Progenitor cell of endocrine pancreas (in vitro differentiated cells): ENCODE data around the gene PYGB. TPM values are rescaled to one million over a fixed set of nuclear protein-coding genes. Genes with fewer than 3 reads are reported as not detected.

Experiments
- DNase-seq: peaks from one replicate; pipeline ENCODE4 v3.0.0; 2021; ENCODE audit warnings: low spot score; ENCODE audit not compliant: unreplicated experiment
- H3K27ac Mint-ChIP-seq: 2 replicates; pipeline ENCODE4 v1.8.0; 2021; ENCODE audit warnings: mild to moderate bottlenecking, moderate library complexity, mixed read lengths
- H3K27me3 Mint-ChIP-seq: 2 replicates; pipeline ENCODE4 v1.8.0; 2021; ENCODE audit warnings: mixed read lengths
- H3K36me3 Mint-ChIP-seq: 2 replicates; pipeline ENCODE4 v1.8.0; 2022; ENCODE audit warnings: mixed read lengths; ENCODE audit not compliant: insufficient read depth
- H3K4me1 Mint-ChIP-seq: 2 replicates; pipeline ENCODE4 v1.8.0; 2021; ENCODE audit warnings: low read depth, mixed read lengths
- H3K4me3 Mint-ChIP-seq: 2 replicates; pipeline ENCODE4 v1.8.0; 2021; ENCODE audit warnings: low read depth, mild to moderate bottlenecking, moderate library complexity, mixed read lengths
- H3K9me3 Mint-ChIP-seq: 2 replicates; pipeline ENCODE4 v1.8.0; 2021; ENCODE audit warnings: low read depth, mixed read lengths
- total RNA-seq: library from RNA; stranded (reverse); gene quantifications from 2 replicates; pipeline ENCODE4 v1.2.1, GENCODE V29; 2021
- TF ChIP-seq, protein P1 (sequence below): fragments of 200-600 bp; sonication (generic); IDR thresholded peaks from one replicate; pipeline ENCODE4 v1.5.0; 2021; ENCODE audit warnings: antibody characterized with exemption, mild to moderate bottlenecking; ENCODE audit not compliant: unreplicated experiment

Gene PYGB
- total RNA-seq, 1 donor from 2014 or later, result 54.4 TPM

GRCh38 chr20:25203871-25204320 lies 44.0 kb upstream of the PYGB start:
- Mint-ChIP-seq H3K4me3 (no peak overlapping the region), H3K9me3 (no peaks in the 10 kb centered on the region), H3K4me1 (peaks cover 10% of the 10 kb centered on the region), H3K36me3 (peaks cover 1% of the 10 kb centered on the region), H3K27me3 (no peaks in the 10 kb centered on the region), H3K27ac (no peak overlapping the region)
- no peak for DNase-seq
- TF ChIP-seq, protein P1, sequence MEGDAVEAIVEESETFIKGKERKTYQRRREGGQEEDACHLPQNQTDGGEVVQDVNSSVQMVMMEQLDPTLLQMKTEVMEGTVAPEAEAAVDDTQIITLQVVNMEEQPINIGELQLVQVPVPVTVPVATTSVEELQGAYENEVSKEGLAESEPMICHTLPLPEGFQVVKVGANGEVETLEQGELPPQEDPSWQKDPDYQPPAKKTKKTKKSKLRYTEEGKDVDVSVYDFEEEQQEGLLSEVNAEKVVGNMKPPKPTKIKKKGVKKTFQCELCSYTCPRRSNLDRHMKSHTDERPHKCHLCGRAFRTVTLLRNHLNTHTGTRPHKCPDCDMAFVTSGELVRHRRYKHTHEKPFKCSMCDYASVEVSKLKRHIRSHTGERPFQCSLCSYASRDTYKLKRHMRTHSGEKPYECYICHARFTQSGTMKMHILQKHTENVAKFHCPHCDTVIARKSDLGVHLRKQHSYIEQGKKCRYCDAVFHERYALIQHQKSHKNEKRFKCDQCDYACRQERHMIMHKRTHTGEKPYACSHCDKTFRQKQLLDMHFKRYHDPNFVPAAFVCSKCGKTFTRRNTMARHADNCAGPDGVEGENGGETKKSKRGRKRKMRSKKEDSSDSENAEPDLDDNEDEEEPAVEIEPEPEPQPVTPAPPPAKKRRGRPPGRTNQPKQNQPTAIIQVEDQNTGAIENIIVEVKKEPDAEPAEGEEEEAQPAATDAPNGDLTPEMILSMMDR, result no peak

GRCh38 chr20:25204550-25205276 lies 43.2 kb upstream of the PYGB start:
- no peak overlapping the region for H3K4me3 Mint-ChIP-seq
- no peaks in the 10 kb centered on the region for H3K27me3 Mint-ChIP-seq
- TF ChIP-seq, protein P1, result no peak
- DNase-seq, result no peak
- H3K9me3 Mint-ChIP-seq, result no peaks in the 10 kb centered on the region
- H3K36me3 Mint-ChIP-seq, result peaks cover 2% of the 10 kb centered on the region
- H3K27ac Mint-ChIP-seq, result no peak overlapping the region
- H3K4me1 Mint-ChIP-seq, result peaks cover 10% of the 10 kb centered on the region

DNA sequence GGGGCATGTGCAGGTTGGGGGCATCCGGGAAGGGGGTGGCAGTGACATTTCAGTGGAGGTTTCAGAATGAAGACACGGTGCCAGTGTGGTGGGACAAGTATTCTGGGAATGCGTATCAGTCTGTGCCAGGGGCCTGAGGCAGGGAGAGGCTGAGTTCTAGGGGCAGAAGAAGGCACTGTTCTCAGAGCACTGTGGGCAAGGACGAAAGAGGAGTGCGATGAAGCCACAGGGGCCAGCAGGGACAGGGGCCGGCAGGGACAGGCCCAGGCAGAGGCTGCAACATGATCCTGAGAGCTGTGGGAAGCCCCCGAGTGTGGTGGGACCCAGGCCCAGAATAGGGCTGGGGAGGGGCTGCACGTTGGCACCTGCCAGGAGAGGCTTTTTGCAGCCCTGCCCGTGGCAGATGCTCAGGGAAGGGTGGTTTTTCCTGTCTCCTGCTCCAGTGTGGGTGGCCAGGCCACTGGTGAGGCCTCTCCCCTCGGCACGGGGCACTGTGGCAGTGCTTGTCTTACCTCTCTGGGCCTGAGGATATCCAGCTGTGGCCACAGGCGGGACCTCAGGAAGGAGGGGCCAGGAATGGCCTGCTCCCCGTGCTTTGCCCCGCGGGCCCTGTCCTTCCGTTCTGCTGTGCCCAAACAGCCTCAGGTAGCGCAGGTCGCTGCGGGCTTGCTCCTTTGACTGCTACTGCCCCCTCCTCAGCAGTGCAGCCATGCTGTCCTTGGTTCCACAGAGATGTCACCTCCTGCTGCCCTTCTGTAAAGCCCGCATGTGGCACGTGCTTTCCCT lies 42.4 kb upstream of the PYGB start:
- Mint-ChIP-seq H3K27ac (no peak overlapping the region), H3K36me3 (peaks cover 3% of the 10 kb centered on the region), H3K9me3 (no peaks in the 10 kb centered on the region), H3K27me3 (no peaks in the 10 kb centered on the region), H3K4me1 (peaks cover 10% of the 10 kb centered on the region), H3K4me3 (no peak overlapping the region)
- no peak for DNase-seq
- TF ChIP-seq, protein P1, result no peak

DNA sequence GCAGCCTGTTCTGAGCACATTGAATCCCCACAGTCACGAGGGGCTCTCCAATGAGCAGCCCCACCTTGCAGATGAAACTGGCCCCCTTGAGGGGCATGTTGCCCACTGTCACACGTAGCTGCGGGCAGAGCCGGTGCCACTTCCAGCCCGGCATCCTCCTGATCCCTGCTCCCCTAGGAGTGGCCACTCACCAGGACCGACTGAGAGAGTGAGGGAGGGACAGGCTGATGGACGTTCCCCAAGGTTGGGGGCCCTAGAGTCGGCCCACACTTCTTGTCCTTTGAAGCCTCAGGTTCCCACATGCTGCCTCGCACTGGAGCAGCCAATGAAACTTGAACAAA lies 41.9 kb upstream of the PYGB start:
- DNase-seq, result no peak
- Mint-ChIP-seq H3K36me3 (peaks cover 3% of the 10 kb centered on the region), H3K4me3 (no peak overlapping the region), H3K27me3 (no peaks in the 10 kb centered on the region), H3K4me1 (peaks cover 5% of the 10 kb centered on the region), H3K9me3 (no peaks in the 10 kb centered on the region), H3K27ac (no peak overlapping the region)
- TF ChIP-seq, protein P1, result no peak

DNA sequence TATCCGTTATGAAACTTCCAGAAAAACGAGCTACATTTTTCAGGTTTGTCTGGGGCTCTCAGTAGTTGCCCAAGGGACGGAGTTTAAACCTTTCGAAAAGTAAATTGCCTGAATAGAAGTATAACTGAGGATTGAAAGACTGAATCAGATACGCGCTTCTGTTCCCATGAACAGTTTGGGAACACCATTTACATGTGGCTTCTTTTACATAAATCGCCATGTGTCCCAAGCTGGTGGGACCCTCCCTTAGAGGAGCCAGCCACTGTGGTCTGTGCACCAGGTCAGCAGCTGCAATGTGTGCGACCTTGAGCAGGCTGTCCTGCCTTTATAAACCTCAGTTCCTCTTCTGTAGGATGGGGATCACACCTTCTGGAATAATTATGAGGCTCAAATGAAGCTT lies 41.3 kb upstream of the PYGB start:
- H3K27ac Mint-ChIP-seq, result no peak overlapping the region
- H3K9me3 Mint-ChIP-seq, result no peaks in the 10 kb centered on the region
- peaks cover 5% of the 10 kb centered on the region for H3K36me3 Mint-ChIP-seq
- TF ChIP-seq, protein P1, result no peak
- H3K27me3 Mint-ChIP-seq, result no peaks in the 10 kb centered on the region
- DNase-seq, result no peak
- peaks cover 2% of the 10 kb centered on the region for H3K4me1 Mint-ChIP-seq
- no peak overlapping the region for H3K4me3 Mint-ChIP-seq
